Activated naive CD4-positive, alpha-beta T cell treated with anti-CD3 and anti-CD28 coated beads, Interleukin-2, amount 50 U/mL, for 72 hours (primary cell): ENCODE measurements around the gene TMUB1. TPM values are rescaled to one million over a fixed set of nuclear protein-coding genes. Genes with fewer than 3 reads are reported as not detected.

Source experiments
- ATAC-seq, 2 donors: fragments of 150-1000 bp; cut with Tn5 transposase; 2 replicates each; pipeline ENCODE4 v1.10.0; 2021; ENCODE audit warnings: mild to moderate bottlenecking in 2 of 2, moderate library complexity in 2 of 2
- DNase-seq, 2 donors: peaks; one replicate each; pipeline ENCODE4 v3.0.0; 2021 to 2022; ENCODE audit warnings: low spot score in 2 of 2
- H3K27ac Mint-ChIP-seq, 2 donors: one replicate each; pipeline ENCODE4 v1.8.0; 2022; ENCODE audit warnings: mild to moderate bottlenecking in 2 of 2, mixed read lengths in 2 of 2
- H3K36me3 Mint-ChIP-seq, 2 donors: one replicate each; pipeline ENCODE4 v1.8.0; 2022; ENCODE audit warnings: mixed read lengths in 2 of 2
- H3K9me3 Mint-ChIP-seq, 2 donors: one replicate each; pipeline ENCODE4 v1.8.0; 2022; ENCODE audit warnings: mixed read lengths in 2 of 2
- total RNA-seq, 2 donors: library from RNA; stranded (reverse); gene quantifications; one replicate each; pipeline ENCODE4 v1.2.3, GENCODE V29; 2022

TMUB1 gene
- total RNA-seq, 2 donors from 2014 or later, result 25.8 to 60.5 TPM

DNA sequence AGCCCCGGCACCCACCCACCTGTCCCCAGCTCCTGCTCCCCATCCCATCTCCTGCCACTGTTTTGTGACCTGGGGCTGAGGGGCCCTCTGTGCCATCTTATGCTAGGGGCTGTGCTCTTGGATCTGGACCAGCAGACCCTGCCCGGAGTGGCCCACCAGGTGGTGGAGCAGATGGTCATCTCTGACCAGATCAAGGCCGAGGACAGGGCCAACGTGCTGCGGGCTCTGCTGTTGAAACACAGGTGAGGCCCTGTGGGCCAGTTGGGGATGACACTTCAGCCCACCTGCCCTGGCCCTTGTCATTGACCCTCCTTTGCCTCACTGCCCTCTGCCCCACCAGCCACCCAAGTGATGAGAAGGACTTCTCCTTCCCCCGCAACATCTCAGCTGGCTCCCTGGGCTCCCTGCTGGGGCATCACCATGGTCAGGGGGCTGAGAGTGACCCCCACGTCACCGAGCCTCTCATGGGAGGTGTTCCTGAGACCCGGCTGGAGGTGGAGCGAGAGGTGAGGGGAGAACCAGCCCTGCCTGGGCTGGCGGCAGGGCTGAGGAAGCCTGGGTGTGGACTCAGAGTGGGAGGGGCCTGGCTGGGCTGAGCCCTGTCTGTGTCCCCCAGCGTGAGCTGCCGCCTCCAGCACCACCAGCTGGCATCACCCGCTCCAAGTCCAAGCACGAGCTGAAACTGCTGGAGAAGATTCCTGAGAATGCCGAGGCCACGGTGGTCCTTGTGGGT is 13.3 kb downstream of the TMUB1 start:
- H3K9me3 Mint-ChIP-seq, result no peaks in the 10 kb centered on the region
- no peak overlapping the region for H3K27ac Mint-ChIP-seq
- no peak for ATAC-seq
- no peak for DNase-seq
- no peaks in the 10 kb centered on the region for H3K36me3 Mint-ChIP-seq

- Mint-ChIP-seq H3K36me3 (no peaks in the 10 kb centered on the region), H3K27ac (no peak overlapping the region), H3K9me3 (no peaks in the 10 kb centered on the region)
- DNase-seq (no peak), ATAC-seq (no peak)
These were observed 15.1 kb downstream of the TMUB1 start for GRCh38 chr7:151068069-151068773.

- Mint-ChIP-seq H3K36me3 (no peaks in the 10 kb centered on the region), H3K27ac (no peak overlapping the region), H3K9me3 (no peaks in the 10 kb centered on the region)
- no peak for DNase-seq
- no peak for ATAC-seq
These were observed 16.9 kb downstream of the TMUB1 start for GRCh38 chr7:151066273-151066974.

GRCh38 chr7:151065516-151065915 is 17.8 kb downstream of the TMUB1 start:
- Mint-ChIP-seq H3K36me3 (no peaks in the 10 kb centered on the region), H3K9me3 (no peaks in the 10 kb centered on the region), H3K27ac (peak overlapping the region; percentile 53 to 92)
- DNase-seq (no peak), ATAC-seq (no peak)

DNA sequence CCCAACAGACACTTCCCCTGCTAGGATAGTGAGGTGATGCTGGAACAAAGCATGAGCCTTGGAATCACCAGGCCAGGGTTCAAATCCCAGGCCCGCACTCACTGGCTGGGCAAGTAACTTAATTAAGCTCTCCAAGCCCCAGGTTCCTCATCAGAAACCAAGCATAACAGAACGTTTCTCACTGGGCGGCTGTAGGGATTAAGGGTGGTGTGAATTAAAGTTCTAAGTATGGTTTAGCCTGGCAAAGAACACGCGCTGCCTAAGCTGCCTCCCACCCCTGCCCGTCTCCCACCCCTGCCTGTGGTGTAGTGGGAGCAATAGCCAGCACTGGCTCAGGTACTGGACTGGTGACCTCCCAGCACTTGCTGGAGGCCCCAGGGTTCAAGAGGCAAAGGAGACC is 18.3 kb downstream of the TMUB1 start:
- H3K36me3 Mint-ChIP-seq, result no peaks in the 10 kb centered on the region
- no peak for DNase-seq
- no peaks in the 10 kb centered on the region for H3K9me3 Mint-ChIP-seq
- ATAC-seq, result no peak
- peak overlapping the region in 1 of 2 donors; percentile 53 for H3K27ac Mint-ChIP-seq

DNA sequence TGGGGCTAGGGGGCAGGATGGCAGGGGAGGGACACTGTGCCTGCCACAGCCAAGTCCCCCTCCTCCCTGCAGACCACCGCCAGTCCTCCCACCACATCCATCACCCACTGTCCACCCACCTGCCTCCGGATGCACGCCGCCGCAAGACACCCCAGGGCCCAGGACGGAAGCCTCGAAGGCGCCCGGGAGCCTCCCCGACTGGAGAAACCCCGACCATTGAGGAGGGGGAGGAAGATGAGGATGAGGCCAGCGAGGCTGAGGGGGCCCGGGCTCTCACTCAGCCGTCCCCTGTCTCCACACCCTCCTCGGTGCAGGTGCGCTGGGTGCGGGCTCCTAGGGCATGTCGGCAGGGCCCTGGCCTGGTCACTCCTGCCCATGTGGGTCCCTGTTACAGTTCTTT is 18.8 kb downstream of the TMUB1 start:
- Mint-ChIP-seq H3K27ac (no peak overlapping the region), H3K36me3 (no peaks in the 10 kb centered on the region), H3K9me3 (no peaks in the 10 kb centered on the region)

GRCh38 chr7:151063212-151063561 is 20.1 kb downstream of the TMUB1 start:
- DNase-seq, result no peak
- H3K9me3 Mint-ChIP-seq, result no peaks in the 10 kb centered on the region
- no peak for ATAC-seq
- H3K36me3 Mint-ChIP-seq, result no peaks in the 10 kb centered on the region
- peak overlapping the region in 1 of 2 donors; percentile 36 for H3K27ac Mint-ChIP-seq

More for the DNA sequence above, 18.8 kb downstream of the TMUB1 start:
- DNase-seq (no peak), ATAC-seq (no peak)

- H3K27ac Mint-ChIP-seq, result no peak overlapping the region
- no peaks in the 10 kb centered on the region for H3K9me3 Mint-ChIP-seq
- ATAC-seq (no peak), DNase-seq (no peak)
- H3K36me3 Mint-ChIP-seq, result no peaks in the 10 kb centered on the region
These were observed 20.7 kb downstream of the TMUB1 start for GRCh38 chr7:151062399-151063211.

DNA sequence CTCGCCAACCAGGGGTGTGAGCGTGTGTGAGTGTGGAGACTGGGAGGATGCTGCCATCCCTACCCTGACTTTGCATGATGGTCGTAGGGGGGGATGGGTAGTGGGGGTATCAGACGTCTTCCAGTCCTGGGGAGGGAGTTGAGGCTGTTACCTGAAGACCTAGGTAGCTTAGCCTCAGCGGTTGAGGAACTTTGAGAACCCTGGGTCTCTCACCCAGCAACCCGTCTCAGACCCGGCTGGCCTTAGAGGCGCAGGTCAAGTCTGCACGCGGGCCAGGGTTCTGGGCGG is 21.2 kb downstream of the TMUB1 start:
- DNase-seq (no peak), ATAC-seq (no peak)
- Mint-ChIP-seq H3K36me3 (no peaks in the 10 kb centered on the region), H3K9me3 (no peaks in the 10 kb centered on the region), H3K27ac (peak overlapping the region in 1 of 2 donors; percentile 67)

- ATAC-seq (no peak), DNase-seq (no peak)
- Mint-ChIP-seq H3K9me3 (no peaks in the 10 kb centered on the region), H3K36me3 (no peaks in the 10 kb centered on the region), H3K27ac (peak overlapping the region; percentile 5 to 67)
These were observed 21.8 kb downstream of the TMUB1 start for GRCh38 chr7:151061213-151062110.

DNA sequence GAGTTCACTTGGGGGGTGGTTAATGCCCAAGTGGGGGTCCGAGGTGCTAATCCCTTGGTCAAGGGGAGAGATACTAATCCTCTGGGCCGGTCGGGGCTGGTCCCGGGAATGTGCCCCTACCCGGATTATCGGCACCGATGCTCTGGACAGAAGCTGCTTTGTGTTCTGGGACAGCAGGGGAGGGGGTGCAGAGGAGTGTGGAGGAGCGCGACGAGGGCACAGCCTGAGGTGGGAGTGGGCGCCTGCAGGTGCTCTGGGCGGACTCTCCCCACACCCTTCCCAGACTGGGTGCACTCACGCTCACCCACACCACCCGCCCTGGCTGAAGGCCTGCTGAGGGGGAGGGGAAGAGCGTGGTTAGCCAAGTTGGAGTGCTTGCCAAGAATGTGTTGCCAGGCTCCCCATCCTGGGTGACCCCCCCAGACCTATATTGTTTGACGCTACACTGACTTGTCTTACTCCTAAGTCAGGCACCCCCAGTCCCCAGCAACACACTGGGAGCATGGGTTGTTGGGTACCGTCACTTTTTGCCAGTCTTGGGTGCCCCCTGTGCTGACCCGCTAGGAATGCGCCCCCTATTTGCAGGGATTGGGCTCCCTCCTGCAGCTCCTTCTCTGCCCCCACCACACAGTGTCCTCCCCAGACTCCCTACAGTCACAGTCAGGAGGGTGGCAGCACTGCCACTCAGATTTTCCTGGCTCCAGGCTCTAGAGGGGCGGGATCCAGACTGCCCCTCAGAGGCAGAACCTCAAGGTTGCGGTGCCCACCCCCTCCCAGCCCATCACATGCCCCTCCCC is 22.7 kb downstream of the TMUB1 start:
- H3K36me3 Mint-ChIP-seq, result no peaks in the 10 kb centered on the region
- no peaks in the 10 kb centered on the region for H3K9me3 Mint-ChIP-seq
- peak overlapping the region; percentile 86 to 90 for H3K27ac Mint-ChIP-seq
- no peak for ATAC-seq
- DNase-seq, result no peak

GRCh38 chr7:151060113-151060415 is 23.2 kb downstream of the TMUB1 start:
- no peaks in the 10 kb centered on the region for H3K36me3 Mint-ChIP-seq
- DNase-seq (no peak), ATAC-seq (no peak)
- H3K27ac Mint-ChIP-seq, result peak overlapping the region; percentile 79 to 86
- H3K9me3 Mint-ChIP-seq, result no peaks in the 10 kb centered on the region

- Mint-ChIP-seq H3K36me3 (no peaks in the 10 kb centered on the region), H3K9me3 (no peaks in the 10 kb centered on the region), H3K27ac (peak within 1 kb of the TSS; percentile 86 to 92)
- ATAC-seq (peak; percentile 13 to 25), DNase-seq (peak; percentile 73 to 75)
These were observed 23.8 kb downstream of the TMUB1 start, which contains the start of gene SLC4A2 for GRCh38 chr7:151059367-151060112. Gene SLC4A2 (plus strand): TSS chr7:151059589. CDS start chr7:151061988, 2,399 bp downstream.

GRCh38 chr7:151058781-151059366 is 24.4 kb downstream of the TMUB1 start:
- ATAC-seq (no peak), DNase-seq (peak in 1 of 2 donors; percentile 33)
- Mint-ChIP-seq H3K27ac (peak overlapping the region; percentile 86 to 90), H3K36me3 (no peaks in the 10 kb centered on the region), H3K9me3 (no peaks in the 10 kb centered on the region)
